ENCODE data around the gene C1QTNF12.
A peak's percentile ranks its signal among the peaks of the same experiment; 100 is the strongest.

The C1QTNF12 gene

DNA sequence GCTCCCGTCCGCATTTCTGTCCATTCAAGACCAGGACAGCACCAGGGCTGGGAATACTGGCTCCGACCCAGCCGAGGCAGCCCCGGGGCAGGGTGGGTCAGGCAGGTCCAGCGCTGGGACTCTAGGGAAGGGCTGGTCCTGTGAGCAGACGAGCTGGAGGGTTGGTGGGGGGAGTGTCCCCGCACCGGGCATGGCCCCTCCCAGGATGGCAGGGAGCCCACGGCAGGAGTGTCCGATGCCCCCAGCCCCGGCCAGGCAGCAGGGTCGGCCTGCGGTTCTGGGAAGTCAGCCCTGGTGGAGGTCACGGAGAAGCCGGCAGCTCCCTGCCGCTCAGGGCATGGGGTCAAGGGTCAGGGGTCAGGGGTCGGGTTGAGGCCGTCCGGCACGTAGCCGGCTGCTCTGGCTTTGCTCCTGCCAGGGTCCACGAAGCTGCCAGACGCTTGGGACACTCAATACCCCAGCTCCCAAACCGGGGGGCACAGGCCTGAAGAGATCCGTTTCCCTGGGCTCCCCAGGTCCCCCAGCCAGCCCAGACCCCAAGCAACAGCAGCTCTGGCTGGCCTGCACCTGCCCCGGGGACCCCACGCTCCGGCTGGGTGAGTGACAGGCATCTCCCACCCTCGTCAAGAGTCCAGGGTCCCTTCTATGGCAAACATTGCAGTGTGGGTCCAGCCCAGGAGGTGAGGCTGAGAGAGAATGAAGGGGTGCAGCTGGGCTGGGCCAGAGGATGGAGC is 6.7 kb downstream of the C1QTNF12 start:
- no peak for DNase-seq

DNA sequence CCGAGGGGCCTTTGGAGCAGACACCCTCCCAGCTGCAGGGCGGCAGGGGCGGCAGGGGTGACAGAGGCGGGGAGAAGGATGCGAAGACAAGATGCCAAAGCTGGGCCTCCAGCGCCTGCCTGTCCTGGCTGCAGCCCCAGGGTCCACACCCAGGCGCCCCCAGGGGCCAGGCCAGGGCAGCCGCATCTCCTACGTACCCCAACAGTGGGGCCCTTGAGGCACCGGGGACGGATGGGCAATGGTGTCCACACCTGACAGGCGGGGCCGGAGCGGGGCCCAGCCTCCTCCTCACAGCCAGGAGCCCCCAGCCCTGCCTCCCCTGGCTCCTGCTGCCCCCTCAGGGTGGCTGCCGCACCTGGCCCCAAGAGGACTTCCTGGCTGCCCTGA is 7.3 kb downstream of the C1QTNF12 start:
- no peak for DNase-seq

DNA sequence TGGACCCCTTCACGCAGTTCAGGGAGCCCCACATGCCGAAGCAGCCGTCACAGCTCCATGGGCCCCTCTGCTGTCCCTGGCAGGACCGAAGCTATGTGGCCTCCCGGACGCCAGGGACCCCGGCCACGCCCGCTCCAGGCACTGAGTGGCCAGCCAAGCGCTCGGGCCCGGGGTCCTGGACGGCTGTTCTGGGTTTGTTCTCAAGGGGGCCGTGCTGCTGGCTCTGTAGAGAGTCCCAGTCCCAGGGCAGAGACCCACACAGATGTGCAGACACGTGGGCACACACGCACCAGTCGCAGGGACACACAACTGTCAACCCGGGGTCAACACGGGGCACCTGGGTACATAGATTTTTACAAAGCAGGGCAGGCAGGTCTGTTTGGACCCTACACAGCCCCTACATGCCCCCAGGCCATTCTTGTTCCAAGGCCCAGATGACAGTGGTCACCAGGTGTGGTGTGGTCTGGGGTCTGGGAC is 7.8 kb downstream of the C1QTNF12 start:
- DNase-seq, result no peak

DNA sequence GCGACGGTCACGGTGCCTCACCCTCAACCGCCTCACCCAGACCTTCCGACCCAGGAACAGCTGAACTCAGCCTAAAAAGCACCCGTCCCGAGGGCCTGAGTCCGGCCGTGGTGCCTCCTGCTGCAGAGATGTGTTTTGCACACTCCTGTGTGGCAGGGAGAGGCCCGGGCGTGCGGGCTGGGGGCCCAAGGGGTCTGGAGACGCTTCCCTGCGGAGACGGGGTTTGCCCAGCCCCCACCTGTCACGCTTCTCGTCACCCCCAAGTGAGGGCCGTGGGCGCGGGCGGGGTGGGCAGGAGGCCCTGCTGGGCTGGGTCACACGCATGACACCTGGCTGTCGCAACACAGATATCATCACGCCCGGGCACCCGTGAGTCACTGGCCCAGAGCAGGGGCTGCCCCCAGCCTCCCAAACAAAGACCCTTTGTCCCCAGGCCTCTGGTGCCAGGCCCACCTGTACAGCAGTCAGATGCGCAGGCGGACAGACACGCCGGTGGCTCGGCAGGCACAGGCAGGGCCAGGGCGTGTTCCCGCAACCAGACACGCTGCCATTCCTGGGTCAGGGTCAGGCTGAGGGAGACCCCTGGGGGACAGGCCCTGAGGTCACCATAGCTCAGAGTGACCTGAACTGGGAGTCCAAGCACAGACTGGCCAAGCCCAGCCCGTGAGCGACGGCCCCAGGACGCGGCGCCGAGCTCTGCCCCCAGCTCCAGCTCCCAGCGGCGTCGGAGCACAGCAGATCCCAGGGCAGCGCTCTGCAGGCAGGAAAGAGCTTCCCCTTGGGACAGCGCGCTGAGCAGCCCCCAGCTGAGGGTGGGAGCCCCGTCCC is 8.4 kb downstream of the C1QTNF12 start:
- no peak for DNase-seq

DNA sequence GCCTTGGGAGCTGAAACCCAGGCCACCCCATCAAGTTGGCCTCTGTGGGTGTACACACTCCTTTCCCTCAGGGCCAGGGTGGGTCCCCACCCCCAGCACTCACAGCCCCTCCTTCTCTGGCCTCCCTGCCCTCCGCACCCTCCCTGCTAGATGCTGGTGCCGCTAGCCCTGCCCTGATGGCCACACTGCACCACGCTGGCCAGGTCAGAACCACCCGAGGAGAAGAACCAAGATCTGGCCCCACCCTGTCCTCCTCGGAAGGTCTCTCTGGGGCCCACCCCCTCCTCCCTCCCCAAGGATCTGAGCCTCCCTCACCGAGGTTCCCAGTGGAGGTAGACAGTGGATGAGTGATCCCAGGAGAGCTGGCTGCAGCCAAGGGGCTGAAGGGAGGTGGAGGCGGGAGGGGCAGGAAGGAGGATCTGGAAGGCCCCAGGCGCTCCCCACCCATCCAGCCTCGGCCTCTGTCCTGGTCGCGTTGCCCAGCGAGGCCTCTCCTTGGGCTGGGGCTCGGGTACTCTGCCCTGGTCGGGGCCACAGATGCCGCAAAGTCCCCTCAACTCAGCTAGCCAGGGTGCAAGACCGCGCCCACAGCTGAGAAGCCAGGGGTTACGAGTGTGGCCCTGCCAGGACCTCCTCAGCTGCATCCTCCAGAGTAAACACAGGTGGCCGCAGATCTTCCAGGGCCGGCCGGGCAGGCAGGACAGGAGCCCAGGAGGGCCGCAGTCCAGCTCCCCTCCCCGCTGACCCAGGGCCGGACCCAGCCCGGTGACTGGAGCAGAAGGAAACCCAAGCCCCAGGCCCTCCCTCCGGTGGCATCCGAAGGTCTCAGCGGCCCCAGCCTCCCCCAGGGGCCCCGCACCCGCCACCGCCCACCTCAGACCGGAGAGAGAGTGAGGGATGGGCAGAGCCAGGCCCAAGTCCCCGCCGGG is 9.3 kb downstream of the C1QTNF12 start:
- DNase-seq, result no peak

DNA sequence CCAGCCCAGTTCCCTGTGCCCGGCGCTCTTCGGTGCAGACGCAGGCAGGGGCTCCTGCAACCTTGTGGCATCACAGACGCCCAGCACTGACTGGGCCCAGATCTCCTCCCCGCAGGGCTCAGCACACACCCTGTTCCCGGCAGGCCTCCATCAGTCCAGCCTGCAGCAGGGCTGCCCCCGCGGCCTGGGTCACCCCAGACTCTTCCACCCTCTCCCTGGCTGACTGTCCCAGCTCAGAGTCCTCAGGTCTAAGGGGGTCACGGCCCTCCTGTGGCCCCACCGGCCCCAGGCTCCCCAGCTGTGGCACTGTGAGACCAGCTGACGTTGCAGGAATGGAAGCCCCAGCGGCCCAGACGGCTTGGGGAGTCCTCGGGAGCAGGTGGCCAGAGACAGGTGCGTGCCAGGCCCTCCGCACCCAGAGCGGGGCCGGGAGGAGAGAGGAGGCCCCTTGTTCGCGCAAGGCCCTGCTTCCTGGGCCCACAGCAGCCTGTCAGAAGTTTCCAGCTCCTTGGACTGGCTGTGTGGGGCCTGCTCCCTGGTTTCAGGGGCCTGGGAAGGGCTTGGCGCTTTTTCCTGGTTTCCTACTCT is 10.3 kb downstream of the C1QTNF12 start:
- no peak for DNase-seq

DNA sequence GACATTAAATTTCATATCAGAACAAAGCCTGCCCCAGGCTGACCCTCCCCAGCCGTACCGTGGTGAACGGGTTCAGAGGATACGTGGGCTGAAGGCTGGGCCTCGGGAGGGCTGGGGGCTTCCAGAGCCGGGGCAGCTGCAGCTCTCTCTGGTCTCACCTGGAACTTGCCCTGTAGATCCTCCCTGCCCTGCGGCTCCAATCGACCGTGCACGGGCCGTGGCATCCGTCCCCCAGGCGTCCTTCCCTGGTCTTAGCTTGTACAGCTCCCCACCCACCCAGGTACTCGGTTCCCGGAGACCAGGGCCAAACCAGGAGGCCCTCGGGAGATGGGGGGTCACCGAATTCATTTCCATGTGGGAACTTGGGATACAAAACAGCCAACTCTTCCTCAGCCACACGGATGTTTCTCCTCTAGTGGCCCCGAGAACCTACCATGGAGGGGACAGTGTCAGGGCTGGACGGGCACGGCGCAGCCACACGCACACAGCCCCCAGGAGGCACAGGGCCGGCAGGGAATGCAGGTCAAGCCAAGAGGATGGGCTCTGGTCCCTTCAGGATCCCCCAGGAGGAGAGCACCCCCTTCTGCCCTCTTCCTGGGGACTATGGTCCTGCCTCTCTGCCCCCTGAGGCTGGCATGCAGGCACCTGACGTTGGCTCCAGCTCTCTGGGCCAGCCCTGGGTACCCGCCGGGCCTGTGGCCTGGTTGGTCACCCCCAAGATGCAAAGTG is 11.3 kb downstream of the C1QTNF12 start:
- DNase-seq, result no peak

DNA sequence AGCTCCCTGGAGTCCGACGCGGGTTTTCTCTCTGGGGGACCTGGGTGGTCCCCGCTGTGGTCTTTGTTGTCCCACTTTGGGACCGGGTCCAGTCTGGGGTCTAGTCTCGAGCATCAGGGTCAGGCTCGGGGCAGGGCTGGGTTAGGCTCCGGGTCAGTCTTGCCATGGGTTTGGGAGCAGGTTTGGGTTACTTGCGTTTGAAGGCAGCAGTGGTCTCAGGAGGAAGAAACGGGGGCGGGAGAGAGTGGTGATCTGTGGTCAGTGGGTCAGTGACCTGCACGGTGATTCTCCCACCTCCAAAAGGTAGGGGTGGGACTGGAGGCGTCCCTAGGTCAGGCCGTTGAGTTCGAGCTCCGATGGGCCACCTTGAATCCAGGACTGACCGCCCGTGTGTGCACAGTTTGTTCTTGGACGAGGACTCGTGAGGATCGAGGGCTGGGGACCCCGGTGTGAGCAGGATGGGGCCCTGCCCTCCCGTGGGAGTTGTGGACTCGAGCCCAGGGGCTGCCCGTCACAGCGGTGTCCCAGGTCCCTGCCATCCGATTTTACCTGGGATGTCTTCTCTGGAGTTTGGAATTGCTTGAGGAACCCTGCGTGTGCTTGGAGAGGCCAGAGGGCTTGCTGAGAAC is 12.2 kb downstream of the C1QTNF12 start:
- DNase-seq, result no peak

DNA sequence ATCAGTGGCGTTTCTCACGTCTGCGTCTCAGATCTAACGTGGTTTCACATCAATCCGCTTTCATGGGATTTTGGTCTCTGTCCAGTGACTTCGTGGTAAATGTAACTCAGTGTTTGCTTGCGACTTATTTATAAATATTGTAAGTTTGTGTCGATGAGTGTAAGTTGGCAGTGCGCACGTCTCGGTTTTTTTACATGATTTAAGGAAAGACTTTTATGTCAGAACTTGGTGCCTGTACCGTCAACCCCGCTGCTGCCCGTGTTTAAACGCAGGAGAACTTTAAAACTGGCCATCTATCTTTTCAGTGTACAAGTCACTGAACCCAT is 13.0 kb downstream of the C1QTNF12 start:
- no peak for DNase-seq

DNA sequence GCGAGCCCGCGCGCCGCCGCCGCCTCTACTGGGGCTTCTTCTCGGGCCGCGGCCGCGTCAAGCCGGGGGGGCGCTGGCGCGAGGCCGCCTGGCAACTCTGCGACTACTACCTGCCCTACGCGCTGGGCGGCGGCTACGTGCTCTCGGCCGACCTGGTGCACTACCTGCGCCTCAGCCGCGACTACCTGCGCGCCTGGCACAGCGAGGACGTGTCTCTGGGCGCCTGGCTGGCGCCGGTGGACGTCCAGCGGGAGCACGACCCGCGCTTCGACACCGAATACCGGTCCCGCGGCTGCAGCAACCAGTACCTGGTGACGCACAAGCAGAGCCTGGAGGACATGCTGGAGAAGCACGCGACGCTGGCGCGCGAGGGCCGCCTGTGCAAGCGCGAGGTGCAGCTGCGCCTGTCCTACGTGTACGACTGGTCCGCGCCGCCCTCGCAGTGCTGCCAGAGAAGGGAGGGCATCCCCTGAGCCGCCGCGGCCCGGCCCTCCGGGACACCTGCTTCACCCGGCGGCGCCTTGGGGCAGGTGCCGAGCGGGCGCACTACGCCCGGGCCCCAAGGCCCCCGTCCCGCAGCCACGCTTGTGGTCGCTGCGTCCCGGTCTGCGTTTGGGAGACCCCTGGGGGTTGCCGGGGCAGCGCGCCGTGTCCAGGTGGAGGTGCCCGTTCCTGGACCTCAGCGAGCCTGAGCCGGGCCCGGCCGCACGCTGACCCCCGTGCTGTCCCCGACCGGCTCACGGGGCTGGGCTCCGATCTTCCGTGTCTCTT is 13.5 kb downstream of the C1QTNF12 start:
- no peak for DNase-seq

DNA sequence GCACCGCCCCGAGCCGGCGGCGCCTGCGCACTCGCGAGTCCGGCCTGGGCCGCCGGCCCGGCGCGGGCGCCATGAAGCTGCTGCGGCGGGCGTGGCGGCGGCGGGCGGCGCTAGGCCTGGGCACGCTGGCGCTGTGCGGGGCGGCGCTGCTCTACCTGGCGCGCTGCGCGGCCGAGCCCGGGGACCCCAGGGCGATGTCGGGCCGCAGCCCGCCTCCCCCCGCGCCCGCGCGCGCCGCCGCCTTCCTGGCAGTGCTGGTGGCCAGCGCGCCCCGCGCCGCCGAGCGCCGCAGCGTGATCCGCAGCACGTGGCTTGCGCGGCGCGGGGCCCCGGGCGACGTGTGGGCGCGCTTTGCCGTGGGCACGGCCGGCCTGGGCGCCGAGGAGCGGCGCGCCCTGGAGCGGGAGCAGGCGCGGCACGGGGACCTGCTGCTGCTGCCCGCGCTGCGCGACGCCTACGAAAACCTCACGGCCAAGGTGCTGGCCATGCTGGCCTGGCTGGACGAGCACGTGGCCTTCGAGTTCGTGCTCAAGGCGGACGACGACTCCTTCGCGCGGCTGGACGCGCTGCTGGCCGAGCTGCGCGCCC is 14.2 kb downstream of the C1QTNF12 start, which contains the start of gene B3GALT6:
Gene B3GALT6, plus strand, starts transcription at position 30 of the 588 bp plus-strand sequence. Its CDS starts 42 bp downstream, at position 72.
- no peak for DNase-seq

DNA sequence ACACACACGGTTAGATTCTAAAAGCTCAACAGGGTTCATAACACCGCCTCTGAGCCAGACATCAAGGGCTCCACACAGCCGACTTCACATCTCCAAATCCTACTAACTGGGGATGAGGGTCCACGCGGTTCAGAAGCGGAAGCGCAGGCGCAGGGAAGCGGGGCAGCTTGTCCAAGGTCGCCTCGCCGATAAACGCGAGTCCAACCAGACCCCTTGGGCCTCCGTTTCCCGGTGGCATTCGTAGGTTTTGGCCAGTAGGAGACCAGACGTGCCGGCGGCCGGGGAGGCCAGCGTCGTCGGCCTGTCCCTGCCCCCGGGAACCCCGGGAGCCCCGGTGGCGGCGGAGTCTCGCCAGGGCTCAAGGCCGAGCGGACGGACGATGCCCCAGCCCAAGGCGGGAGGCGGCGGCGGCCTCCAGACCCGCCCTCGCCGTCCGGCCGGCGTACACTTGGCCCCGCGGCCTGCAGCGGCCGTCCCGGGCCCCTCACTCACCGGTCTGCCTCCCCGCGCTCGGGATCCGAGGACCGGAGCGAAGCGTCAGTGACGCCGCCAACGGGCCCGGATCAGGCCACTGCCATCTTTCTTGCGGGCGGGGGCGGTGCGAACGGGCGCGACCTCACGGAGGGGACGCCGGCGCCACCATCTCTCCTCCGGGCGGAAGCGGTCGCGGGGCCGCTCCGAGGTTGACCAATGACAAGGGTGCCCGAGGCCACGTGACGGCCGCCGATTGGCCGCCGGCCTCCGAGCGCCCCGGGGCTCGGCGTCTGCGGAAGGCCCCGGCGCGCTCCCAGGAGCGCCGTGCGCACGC is 14.9 kb downstream of the C1QTNF12 start, which contains the start of gene SDF4:
Gene SDF4, minus strand, starts transcription at position 602 of the 808 bp plus-strand sequence. CDS start 3,229 bp downstream, outside the sequence.
- DNase-seq, result peak; percentile 97

DNA sequence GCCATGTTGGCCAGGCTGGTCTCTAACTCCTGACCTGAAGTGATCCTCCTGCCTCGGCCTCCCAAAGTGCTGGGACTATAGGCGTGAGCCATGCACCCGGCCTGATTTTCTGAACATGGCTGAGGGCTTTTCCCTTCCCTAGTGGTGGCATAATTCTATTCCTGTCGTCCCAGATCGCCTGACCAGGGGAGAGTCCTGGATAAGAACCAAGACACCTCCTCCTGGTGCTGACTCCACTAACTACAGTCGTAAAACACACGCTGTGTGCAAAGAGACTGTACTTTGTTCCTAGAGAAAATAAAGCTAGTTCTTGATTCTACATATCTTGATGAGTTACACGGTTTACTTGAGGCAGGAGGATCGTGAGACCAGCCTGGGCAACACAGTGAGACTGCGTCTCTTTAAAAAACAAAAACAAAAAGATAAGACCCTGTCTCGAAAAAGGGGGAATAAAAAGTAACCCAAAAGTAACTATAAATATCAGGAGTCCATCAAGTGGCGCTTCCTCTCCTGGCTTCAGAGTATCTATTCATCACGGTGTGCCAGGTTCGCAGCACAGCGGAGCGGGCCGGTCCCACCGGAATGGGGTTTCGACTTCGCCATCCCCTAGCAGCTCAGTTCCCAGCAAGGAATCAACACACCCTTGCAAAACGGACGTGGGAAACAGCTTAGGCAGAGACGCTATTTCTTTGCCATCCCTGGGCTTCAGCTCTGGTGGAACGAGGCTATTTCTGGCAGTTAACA is 15.7 kb downstream of the C1QTNF12 start:
- DNase-seq, result no peak

DNA sequence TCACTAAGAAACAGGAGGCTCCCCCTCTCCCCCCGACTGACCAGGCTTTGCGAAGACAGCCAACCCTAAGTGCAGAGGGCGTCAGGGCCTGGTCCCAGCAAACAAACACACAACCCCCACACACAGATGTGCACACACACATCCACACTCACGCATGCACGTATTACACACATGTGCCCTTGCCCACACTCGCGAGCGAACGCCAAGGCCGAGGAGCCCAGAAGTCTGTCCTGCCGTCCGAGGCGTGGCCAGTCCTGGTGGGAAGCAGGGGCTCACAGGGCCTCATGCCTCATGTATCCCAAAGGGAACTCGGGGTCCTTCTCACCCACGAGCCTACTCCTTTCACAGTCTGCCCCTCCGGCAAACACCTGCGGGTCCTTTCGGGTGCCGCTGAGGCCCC is 16.8 kb downstream of the C1QTNF12 start:
- DNase-seq, result no peak

DNA sequence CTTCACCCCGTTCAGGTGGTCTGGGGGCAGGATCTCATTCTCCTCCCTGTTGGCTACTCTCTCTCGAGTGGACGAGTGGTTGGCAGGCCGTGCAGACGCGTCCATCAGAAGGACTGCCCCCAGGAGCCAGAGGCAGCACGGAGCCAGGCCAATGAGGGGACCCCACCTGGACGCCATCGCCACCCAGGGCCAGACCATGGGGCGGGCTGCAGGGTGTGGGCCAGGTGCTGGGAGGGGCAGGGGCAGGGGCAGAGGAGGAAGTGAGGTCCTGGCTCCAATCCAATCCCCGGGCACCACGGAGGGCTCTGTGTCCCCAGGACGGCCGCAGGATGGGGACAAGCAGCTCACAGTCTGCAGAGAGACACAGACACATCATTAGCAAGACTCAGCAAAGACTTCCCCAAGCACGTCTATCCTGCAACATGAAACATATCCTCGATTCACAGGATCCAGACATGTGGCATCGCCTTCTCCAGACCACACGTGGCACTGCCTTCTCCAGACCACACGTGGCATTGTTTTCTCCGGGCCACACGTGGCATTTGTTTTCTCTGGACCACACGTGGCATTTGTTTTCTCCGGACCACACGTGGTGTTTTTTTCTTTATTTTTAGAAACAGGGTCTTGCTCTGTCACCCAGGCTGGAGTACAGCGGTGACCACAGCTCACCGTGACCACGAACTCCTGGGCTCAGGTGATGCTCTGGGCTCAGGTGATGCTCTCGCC is 17.8 kb downstream of the C1QTNF12 start:
- no peak for DNase-seq

DNA sequence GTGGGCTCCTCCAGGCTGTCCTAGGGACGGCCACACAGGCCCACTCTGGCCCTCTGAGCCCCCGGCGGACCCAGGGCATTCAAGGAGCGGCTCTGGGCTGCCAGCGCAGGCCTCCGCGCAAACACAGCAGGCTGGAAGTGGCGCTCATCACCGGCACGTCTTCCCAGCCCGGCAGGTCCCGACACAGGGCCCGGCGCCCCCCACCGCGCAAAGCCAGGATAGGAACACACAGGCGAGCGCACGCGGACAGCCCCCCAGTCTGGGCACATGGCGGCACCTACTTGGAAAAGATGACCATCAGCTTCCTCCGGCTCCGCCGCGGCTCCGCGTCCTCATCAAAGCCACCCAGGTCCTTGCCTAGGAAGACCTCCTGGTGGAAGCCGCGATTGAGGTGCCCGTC is 18.3 kb downstream of the C1QTNF12 start:
- no peak for DNase-seq

DNA sequence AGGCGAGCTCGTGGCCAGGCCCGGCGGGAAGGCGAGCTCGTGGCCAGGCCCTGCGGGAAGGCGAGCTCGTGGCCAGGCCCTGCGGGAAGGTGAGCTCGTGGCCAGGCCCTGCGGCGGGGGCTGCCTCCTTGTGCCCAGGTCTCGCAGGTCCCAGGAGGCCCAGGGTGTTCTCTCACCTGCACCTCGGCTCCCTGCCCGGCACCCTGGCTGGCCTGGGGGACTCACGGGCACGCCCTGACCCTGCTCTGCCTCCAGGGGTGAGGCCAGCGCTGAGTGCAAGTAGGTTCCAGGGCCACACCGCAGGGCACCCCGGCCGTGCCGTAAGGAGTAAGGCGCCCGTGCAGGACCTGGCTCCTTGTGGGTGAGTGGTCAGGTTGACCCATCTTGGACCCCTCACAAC is 19.1 kb downstream of the C1QTNF12 start:
- DNase-seq, result no peak
